Measurements from ENCODE around the gene CKAP5.

CKAP5 gene

DNA sequence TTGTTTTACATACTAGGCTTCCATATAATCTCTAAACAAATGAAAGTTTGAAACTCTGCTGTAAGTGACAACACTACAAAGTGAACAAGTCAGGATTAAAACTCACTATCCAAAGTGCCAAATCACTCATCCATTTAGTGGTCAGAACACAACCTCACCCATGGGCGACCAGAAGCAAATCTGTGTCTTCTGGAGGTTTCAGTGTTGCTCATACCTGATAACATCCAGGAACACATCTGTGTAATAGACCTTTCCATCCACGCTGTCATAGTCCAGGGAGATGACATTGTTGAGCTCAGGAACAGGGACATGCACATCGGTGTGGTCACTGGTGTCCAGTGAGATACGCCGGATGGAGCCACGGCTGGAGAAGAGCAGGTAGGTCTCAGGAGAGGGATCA, 28.5 kb upstream of the CKAP5 start:
- H3K4me1 Mint-ChIP-seq (ENCODE audit: low read depth) = no peaks in the 10 kb centered on the region
- intact Hi-C loops (cut with micrococcal nuclease) = no loop called here
- no peaks in the 10 kb centered on the region for H3K36me3 Mint-ChIP-seq (ENCODE audit: low read depth)
- no peaks in the 10 kb centered on the region for H3K9me3 Mint-ChIP-seq
- H3K27ac Mint-ChIP-seq = no peak overlapping the region
- H3K27me3 Mint-ChIP-seq = peaks cover 3% of the 10 kb centered on the region
- no peak overlapping the region for H3K4me3 Mint-ChIP-seq

DNA sequence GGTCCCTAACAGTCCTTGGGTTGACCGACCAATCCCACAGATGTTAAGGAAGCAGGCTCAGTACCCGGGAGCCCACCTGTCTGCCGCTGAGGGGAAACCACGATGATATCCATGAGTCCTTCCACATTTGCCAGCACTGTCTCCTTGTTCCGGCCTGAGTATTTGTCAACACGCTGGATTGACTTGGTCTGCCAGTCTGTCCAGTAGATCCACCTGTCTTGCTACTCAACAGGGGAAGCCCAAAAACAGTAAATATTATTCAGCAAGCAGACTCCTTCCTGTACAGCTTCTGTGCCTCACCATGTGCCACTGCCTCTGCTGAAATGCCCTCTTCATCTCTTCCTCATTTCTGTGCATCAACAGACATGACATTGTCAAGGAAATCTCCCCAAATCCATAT, 22.8 kb upstream of the CKAP5 start:
- H3K4me1 Mint-ChIP-seq (ENCODE audit: low read depth) = no peaks in the 10 kb centered on the region
- H3K36me3 Mint-ChIP-seq (ENCODE audit: low read depth) = no peaks in the 10 kb centered on the region
- intact Hi-C loops (cut with micrococcal nuclease) = no loop called here
- no peak overlapping the region for H3K27ac Mint-ChIP-seq
- peaks cover 1% of the 10 kb centered on the region for H3K27me3 Mint-ChIP-seq
- H3K9me3 Mint-ChIP-seq = no peaks in the 10 kb centered on the region
- H3K4me3 Mint-ChIP-seq = no peak overlapping the region

DNA sequence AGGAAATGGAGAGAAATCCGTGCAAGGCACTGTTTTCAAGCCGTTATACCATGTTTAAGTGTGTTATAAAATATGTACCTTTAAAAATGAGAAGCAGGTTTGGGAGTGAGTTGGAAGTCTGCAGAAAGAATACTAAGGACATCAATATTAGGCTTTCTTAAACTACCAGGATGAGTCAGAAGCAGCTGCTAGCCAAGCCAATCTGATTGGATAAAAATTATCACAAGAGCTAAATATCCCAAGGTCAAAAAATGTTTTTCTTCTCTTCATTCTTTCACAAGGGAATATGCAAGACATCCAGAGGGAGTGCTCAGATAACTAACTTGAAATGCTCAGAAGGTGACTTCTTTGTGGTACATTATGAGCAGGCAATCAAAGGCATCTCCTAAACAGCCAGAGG, 19.3 kb upstream of the CKAP5 start:
- no peak overlapping the region for H3K4me3 Mint-ChIP-seq
- intact Hi-C loops (cut with micrococcal nuclease) = no loop called here
- H3K27me3 Mint-ChIP-seq = no peaks in the 10 kb centered on the region
- H3K9me3 Mint-ChIP-seq = peaks cover 5% of the 10 kb centered on the region
- no peak overlapping the region for H3K27ac Mint-ChIP-seq
- H3K4me1 Mint-ChIP-seq (ENCODE audit: low read depth) = peaks cover 12% of the 10 kb centered on the region
- H3K36me3 Mint-ChIP-seq (ENCODE audit: low read depth) = no peaks in the 10 kb centered on the region

DNA sequence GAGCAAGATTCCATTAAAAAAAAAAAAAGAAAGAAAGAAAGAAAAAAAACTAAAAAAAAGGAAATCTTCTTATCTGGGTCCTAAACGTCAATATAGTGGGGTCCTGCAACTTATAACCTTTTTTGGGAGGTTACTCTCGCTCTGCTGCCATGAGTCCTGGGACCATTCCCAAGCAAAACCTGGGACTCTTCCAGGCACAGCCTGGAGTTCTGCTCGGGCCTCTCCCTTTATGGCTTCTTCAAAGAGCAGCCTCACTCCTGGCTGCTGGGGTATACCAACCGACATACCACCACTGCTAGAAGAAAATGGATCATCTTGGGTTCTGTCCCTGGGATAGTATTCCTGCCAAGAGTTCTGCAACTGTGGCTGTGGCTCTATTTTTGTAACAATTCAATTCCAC, 14.1 kb upstream of the CKAP5 start:
- H3K36me3 Mint-ChIP-seq (ENCODE audit: low read depth) = no peaks in the 10 kb centered on the region
- H3K9me3 Mint-ChIP-seq = peaks cover 5% of the 10 kb centered on the region
- H3K4me3 Mint-ChIP-seq = no peak overlapping the region
- no peak overlapping the region for H3K27ac Mint-ChIP-seq
- peaks cover 62% of the 10 kb centered on the region for H3K4me1 Mint-ChIP-seq (ENCODE audit: low read depth)
- intact Hi-C loops (cut with micrococcal nuclease) = no loop called here
- no peaks in the 10 kb centered on the region for H3K27me3 Mint-ChIP-seq

DNA sequence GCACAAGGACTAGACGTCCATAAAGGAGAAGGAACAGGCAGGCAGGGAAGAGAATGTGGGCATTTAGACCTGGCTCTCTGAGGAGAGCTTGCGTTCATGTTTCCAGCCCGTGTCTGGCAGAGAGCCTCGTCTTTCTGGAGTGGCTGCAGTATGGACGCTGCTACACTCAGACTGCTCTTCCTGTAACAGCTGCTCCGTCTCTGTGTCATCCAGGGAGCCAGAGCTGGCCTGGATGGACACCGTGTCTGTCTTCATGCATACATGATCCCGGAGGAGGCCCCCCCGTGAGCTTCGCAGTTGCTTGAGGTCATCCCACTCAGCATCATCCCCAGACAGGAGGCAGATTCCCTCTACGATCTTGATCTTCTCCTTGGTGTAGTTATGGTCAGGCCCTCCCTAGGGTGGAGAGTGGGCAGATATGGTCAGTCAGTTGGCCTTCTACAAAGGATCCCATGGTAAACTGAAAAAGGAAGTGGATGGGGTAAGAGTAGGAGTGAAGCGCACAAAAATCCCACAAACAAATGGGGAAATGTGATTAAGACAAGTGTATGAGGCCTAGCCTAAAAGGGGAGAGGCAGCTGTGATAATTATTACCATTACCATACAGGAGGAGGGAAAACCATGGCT, 13.0 kb upstream of the CKAP5 start:
- peaks cover 5% of the 10 kb centered on the region for H3K9me3 Mint-ChIP-seq
- H3K27ac Mint-ChIP-seq = peak overlapping the region; percentile 86
- H3K4me1 Mint-ChIP-seq (ENCODE audit: low read depth) = peaks cover 62% of the 10 kb centered on the region
- intact Hi-C loops (cut with micrococcal nuclease) = no loop called here
- H3K36me3 Mint-ChIP-seq (ENCODE audit: low read depth) = no peaks in the 10 kb centered on the region
- H3K4me3 Mint-ChIP-seq = no peak overlapping the region
- no peaks in the 10 kb centered on the region for H3K27me3 Mint-ChIP-seq

DNA sequence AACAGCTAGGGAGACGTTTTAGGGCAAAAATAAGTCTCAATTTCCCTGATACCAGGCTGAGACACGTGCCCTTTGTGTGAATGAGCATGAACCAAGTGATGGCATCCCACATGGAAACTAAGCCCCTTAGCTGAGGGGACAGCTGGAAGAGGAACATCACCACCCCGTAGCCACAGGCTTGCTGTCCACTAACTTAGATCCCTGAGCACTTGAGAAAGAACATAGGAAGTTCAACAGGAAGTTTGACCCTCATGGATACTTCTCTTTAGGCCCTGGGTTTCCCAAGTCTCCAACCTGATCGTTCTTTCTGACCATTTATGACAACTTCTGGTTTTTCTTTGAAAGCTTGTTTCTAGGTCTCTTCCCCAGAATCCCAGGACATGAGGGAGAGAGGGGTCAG, 11.6 kb upstream of the CKAP5 start:
- no peak overlapping the region for H3K4me3 Mint-ChIP-seq
- H3K27me3 Mint-ChIP-seq = no peaks in the 10 kb centered on the region
- intact Hi-C loops (cut with micrococcal nuclease) = no loop called here
- peaks cover under 1% of the 10 kb centered on the region for H3K9me3 Mint-ChIP-seq
- H3K27ac Mint-ChIP-seq = peak overlapping the region; percentile 86
- H3K4me1 Mint-ChIP-seq (ENCODE audit: low read depth) = peaks cover 58% of the 10 kb centered on the region
- no peaks in the 10 kb centered on the region for H3K36me3 Mint-ChIP-seq (ENCODE audit: low read depth)

DNA sequence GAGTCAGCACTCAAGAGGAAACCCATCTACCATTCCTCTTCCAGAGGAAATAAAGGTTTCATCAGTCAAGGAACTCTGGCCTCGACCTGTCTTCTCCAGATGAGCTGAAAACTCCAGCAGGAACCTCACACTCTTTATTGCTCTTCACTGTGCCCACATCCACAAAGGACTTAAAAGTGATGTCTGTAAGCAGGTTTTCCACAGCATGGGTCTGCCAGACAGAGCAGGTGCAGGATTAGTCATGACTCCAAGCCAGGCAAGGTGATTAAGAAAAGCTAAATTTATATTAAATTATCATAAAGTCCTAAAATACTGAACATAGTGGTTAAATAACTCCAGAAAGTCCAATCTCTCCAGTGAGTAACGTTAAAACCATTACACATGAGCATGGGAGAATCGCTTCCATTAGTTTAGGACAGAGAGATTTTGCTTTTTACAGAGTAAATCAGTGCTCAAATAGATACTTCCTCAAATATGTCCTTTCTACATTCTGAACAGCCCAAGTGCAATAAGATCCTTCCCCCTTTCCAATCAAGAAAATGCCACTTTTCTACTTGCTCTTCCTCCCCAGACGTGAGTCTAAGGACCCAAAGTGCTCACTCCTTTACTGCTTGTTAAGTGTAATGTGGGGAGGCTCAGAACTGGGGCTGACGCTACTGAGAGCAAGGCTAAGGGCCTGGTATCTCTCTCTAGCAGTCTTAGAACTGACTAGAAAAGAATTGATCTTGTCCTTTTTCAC, 10.7 kb upstream of the CKAP5 start:
- intact Hi-C loops (cut with micrococcal nuclease) = no loop called here
- Mint-ChIP-seq H3K9me3 (no peaks in the 10 kb centered on the region), H3K27ac (peak overlapping the region; percentile 86), H3K4me3 (no peak overlapping the region), H3K4me1 (ENCODE audit: low read depth) (peaks cover 54% of the 10 kb centered on the region), H3K27me3 (no peaks in the 10 kb centered on the region), H3K36me3 (ENCODE audit: low read depth) (no peaks in the 10 kb centered on the region)

DNA sequence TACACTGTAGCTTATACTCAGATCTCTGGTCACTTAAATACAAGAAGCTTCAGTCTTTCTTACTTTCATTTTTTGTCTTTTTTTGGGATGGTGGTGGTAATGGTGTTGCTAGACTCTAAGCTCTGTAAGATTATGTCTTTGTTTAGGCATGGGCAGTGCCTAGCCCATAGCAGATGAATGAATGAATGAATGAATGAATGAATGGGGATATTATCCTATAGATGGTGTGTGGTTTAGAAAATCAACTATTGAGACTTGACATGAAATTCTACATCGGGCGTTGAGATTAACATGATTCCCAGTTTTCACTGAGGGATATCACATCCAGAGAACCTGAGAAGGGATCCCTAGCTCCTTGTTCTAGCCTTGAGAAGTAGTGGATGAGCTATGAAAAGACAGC, 9.8 kb upstream of the CKAP5 start:
- Mint-ChIP-seq H3K4me1 (ENCODE audit: low read depth) (peaks cover 54% of the 10 kb centered on the region), H3K27ac (no peak overlapping the region), H3K27me3 (no peaks in the 10 kb centered on the region), H3K36me3 (ENCODE audit: low read depth) (no peaks in the 10 kb centered on the region), H3K4me3 (no peak overlapping the region), H3K9me3 (no peaks in the 10 kb centered on the region)
- intact Hi-C loops (cut with micrococcal nuclease) = no loop called here

DNA sequence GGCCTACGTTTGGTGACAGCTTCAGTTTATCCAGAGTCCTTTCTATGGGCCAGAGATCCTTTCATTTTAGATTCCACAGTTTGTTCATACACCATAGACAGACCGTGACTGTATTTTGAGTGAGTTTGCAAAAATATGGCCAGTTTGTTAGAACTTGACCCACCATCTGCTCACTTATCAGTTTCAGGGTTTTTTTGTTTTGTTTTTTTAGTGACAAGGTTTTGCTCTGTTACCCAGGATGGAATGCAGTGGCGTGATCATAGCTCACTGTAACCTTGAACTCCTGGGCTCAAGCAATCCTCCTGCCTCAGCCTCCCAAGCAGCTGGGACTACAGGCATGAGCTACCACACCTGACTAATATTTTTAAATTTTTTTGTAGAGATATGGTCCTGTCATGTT, 9.1 kb upstream of the CKAP5 start:
- intact Hi-C loops (cut with micrococcal nuclease) = no loop called here
- Mint-ChIP-seq H3K4me1 (ENCODE audit: low read depth) (peaks cover 48% of the 10 kb centered on the region), H3K9me3 (no peaks in the 10 kb centered on the region), H3K27me3 (no peaks in the 10 kb centered on the region), H3K36me3 (ENCODE audit: low read depth) (no peaks in the 10 kb centered on the region), H3K4me3 (no peak overlapping the region), H3K27ac (no peak overlapping the region)

DNA sequence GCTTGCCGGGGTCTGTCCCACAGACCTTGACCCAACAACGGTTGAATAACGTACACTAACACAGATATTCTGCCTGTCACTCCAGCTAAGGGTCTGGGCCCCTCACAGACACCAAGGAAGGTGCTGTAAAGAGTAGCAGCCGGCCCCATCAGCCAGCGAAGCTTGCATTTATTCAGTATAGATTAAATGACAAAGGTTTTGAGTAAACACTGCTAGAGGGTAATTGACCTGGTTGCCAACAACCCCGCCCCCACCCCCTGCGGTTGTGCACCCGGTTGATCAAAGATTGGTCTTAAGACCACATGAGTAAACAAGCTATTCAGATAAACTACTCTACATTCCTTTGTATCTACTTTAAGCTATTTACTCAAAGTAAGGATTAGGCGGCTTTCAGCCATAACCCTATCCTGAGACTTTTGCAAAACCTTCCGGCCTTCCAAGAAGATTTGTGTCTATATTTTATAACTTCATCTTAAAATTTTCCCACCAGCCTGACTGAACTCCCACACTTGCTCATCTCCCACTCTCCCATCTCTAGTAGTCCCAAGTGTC, 4.8 kb upstream of the CKAP5 start:
- H3K36me3 Mint-ChIP-seq (ENCODE audit: low read depth) = peaks cover 4% of the 10 kb centered on the region
- H3K27me3 Mint-ChIP-seq = no peaks in the 10 kb centered on the region
- intact Hi-C loops (cut with micrococcal nuclease) = no loop called here
- H3K27ac Mint-ChIP-seq = no peak overlapping the region
- no peak overlapping the region for H3K4me3 Mint-ChIP-seq
- H3K9me3 Mint-ChIP-seq = no peaks in the 10 kb centered on the region
- H3K4me1 Mint-ChIP-seq (ENCODE audit: low read depth) = peaks cover 9% of the 10 kb centered on the region

DNA sequence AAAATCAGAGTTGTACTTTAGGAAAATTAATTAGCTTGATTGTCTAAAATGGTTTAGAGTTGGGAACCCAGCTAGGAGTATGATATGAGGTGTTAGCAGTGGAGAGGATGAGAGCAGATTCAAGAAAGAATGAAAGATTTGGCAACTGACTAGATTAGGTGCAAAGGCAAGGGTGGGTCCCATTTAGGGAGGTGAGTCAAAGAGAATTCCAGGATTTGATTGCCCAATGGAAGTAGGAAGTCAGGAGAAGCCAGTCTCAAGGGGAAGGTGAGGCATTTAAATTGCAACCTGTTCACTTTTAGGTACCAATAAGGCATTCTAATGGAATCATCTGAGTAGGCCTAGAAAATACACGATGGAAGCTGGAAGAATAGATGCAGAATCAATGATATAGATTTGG, 3.6 kb upstream of the CKAP5 start:
- H3K27me3 Mint-ChIP-seq = no peaks in the 10 kb centered on the region
- intact Hi-C loops (cut with micrococcal nuclease) = no loop called here
- no peak overlapping the region for H3K27ac Mint-ChIP-seq
- H3K4me3 Mint-ChIP-seq = no peak overlapping the region
- H3K9me3 Mint-ChIP-seq = no peaks in the 10 kb centered on the region
- peaks cover 6% of the 10 kb centered on the region for H3K36me3 Mint-ChIP-seq (ENCODE audit: low read depth)
- peaks cover 14% of the 10 kb centered on the region for H3K4me1 Mint-ChIP-seq (ENCODE audit: low read depth)

DNA sequence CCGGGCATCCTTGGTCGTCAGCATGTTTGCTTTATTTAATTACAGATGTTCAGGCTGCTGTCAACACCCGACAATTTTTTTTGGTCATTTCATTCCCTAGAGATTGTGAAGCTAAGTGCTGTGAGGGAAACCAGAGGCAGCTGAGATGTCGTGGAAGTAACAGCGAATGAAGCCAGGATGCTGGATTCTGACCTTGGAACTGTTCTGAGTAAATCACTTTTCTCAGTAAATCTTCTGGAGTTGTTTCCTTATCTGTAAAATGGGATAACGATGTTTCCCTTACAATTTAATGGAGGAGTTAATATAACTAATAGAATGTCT, 390 bp upstream of the CKAP5 start:
- no peaks in the 10 kb centered on the region for H3K27me3 Mint-ChIP-seq
- intact Hi-C loops (cut with micrococcal nuclease) = loop anchor here (1.0 kb wide), 1 partner anchor 20 kb away; no protein-coding TSS in a partner anchor
- H3K9me3 Mint-ChIP-seq = no peaks in the 10 kb centered on the region
- peaks cover 33% of the 10 kb centered on the region for H3K4me1 Mint-ChIP-seq (ENCODE audit: low read depth)
- peak overlapping the region; percentile 91 for H3K27ac Mint-ChIP-seq
- H3K36me3 Mint-ChIP-seq (ENCODE audit: low read depth) = peaks cover 8% of the 10 kb centered on the region
- H3K4me3 Mint-ChIP-seq = peak overlapping the region; percentile 96

DNA sequence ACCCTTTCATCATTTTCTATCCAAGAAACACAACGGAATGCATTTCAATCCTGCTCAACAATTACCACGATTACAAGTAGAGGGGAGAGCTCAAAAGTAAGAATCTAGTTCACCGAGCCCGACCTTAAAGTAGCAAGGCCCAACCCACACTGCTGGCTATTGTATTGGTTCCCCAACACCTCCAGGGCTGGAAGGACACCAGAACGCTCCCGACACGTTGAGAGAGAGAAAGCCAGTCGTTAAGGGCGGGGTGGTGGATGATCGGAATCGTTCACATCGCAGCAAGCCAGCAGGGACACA, 690 bp downstream of the CKAP5 start:
- Mint-ChIP-seq H3K4me3 (peak overlapping the region; percentile 96), H3K9me3 (no peaks in the 10 kb centered on the region), H3K4me1 (ENCODE audit: low read depth) (peaks cover 33% of the 10 kb centered on the region), H3K27me3 (no peaks in the 10 kb centered on the region), H3K27ac (peak overlapping the region; percentile 91), H3K36me3 (ENCODE audit: low read depth) (peaks cover 16% of the 10 kb centered on the region)
- intact Hi-C loops (cut with micrococcal nuclease) = no loop called here

DNA sequence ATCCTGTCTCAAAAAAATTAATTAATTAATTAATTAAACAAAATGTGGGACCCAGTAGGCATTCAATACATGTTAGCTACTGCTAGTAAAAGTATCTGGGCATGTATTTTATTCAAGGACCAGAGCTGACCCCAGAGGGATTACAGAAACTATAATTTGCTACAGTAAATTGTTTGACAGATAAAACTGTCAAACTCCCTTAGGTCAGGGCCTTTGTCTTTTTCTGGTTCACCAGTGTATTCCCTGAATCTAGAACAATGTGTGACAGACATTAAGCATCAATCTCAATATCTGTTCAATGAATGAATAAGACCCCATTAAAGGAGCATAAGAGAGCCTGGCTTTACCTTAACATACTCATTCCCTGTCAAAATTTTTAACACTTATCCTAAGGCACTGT, 6.0 kb downstream of the CKAP5 start:
- intact Hi-C loops (cut with micrococcal nuclease) = no loop called here
- no peak overlapping the region for H3K27ac Mint-ChIP-seq
- H3K36me3 Mint-ChIP-seq (ENCODE audit: low read depth) = peaks cover 10% of the 10 kb centered on the region
- peaks cover 47% of the 10 kb centered on the region for H3K4me1 Mint-ChIP-seq (ENCODE audit: low read depth)
- no peak overlapping the region for H3K4me3 Mint-ChIP-seq
- H3K9me3 Mint-ChIP-seq = no peaks in the 10 kb centered on the region
- no peaks in the 10 kb centered on the region for H3K27me3 Mint-ChIP-seq

DNA sequence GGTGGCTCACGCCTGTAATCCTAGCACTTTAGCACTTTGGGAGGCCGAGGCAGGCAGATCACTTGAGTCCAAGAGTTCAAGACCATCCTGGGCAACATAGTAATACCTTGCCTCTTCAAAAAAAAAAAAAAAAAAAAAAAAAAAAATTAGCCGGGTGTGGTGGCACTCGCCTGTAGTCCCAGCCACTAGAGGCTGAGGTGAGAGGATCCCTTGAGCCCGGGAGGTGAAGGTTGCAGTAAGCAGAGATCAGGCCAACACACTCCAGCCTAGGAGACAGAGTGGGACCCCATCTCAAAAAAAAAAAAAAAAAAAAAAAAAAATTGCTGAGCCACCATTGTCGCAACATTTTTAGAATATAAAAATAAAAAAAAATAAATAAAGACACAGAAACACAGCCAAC, 7.6 kb downstream of the CKAP5 start:
- Mint-ChIP-seq H3K4me1 (ENCODE audit: low read depth) (peaks cover 31% of the 10 kb centered on the region), H3K27ac (no peak overlapping the region), H3K4me3 (no peak overlapping the region), H3K27me3 (no peaks in the 10 kb centered on the region), H3K9me3 (no peaks in the 10 kb centered on the region), H3K36me3 (ENCODE audit: low read depth) (peaks cover 10% of the 10 kb centered on the region)
- intact Hi-C loops (cut with micrococcal nuclease) = no loop called here

Data from dendritic cell treated with granulocyte-macrophage colony-stimulating factor and Interleukin-4, amounts not matched to agents 40 ng/mL and 50 ng/mL, for 4 days (primary cell).